CD14-positive monocyte (primary cell): Measurements from ENCODE around the gene PIGR. TPM values are rescaled to one million over a fixed set of nuclear protein-coding genes. Genes with fewer than 3 reads are reported as not detected.
A peak's percentile ranks its signal among the peaks of the same experiment; 100 is the strongest.

Experiments
- DNase-seq, 3 donors: peaks; one replicate each; pipeline ENCODE4 v3.0.0-alpha.2; 2011 to 2022
- H2AFZ ChIP-seq: 2 replicates; pipeline ENCODE4 v1.6.0; 2012; ENCODE audit warnings: mild to moderate bottlenecking, low read depth, low read length, inconsistent platforms; ENCODE audit not compliant: insufficient read depth, poor library complexity, severe bottlenecking
- H3K27ac ChIP-seq, 2 donors: 1 replicate in 1 of 2; 2 replicates in 1 of 2; pipeline ENCODE4 v1.5.1; 2012 to 2013; ENCODE audit warnings: low read length in 2 of 2, control low read depth in 1 of 2, inconsistent platforms in 1 of 2, low read depth in 1 of 2, mild to moderate bottlenecking in 1 of 2
- H3K27me3 ChIP-seq, 2 donors: one replicate each; pipeline versions ENCODE4 v1.6.0 to v1.6.1; 2011 to 2013; ENCODE audit warnings: low read length in 2 of 2; ENCODE audit not compliant: control insufficient read depth in 2 of 2, insufficient read depth in 2 of 2
- H3K36me3 ChIP-seq, 2 donors: replicated peaks in 1 of 2; 1 replicate in 1 of 2; 2 replicates in 1 of 2; pipeline versions ENCODE4 v1.5.1 to v1.6.1; 2012 to 2013; ENCODE audit warnings: low read length in 2 of 2, control low read depth in 1 of 2, inconsistent platforms in 1 of 2, mild to moderate bottlenecking in 1 of 2; ENCODE audit not compliant: insufficient read depth in 2 of 2, control insufficient read depth in 1 of 2
- H3K4me1 ChIP-seq, 2 donors: 1 replicate in 1 of 2; 2 replicates in 1 of 2; pipeline versions ENCODE4 v1.5.1 to v1.6.1; 2012 to 2013; ENCODE audit warnings: low read length in 2 of 2, control low read depth in 1 of 2, inconsistent platforms in 1 of 2, mild to moderate bottlenecking in 1 of 2, moderate library complexity in 1 of 2; ENCODE audit not compliant: insufficient read depth in 2 of 2, control insufficient read depth in 1 of 2
- H3K4me2 ChIP-seq: replicated peaks from 2 replicates; pipeline ENCODE3; 2012; ENCODE audit warnings: low read length, moderate library complexity, mild to moderate bottlenecking; ENCODE audit not compliant: poor library complexity, severe bottlenecking; ENCODE audit errors: extremely low read depth
- H3K4me3 ChIP-seq, 3 experiments: fragments of 200-600 bp in 1 of 3; sonication (generic) in 1 of 3; replicated peaks in 1 of 3; 1 replicate in 2 of 3; 2 replicates in 1 of 3; pipeline ENCODE4 v1.5.1; 2011 to 2013; ENCODE audit warnings: low read length in 3 of 3, mild to moderate bottlenecking in 3 of 3, control low read depth in 2 of 3, low read depth in 2 of 3, inconsistent platforms in 1 of 3, moderate library complexity in 1 of 3
- H3K79me2 ChIP-seq: 2 replicates; pipeline ENCODE4 v1.6.0; 2012; ENCODE audit warnings: mild to moderate bottlenecking, control low read depth, inconsistent platforms, low read length, moderate library complexity; ENCODE audit not compliant: insufficient read depth
- H3K9ac ChIP-seq: 2 replicates; pipeline ENCODE4 v1.6.0; 2017; ENCODE audit warnings: low read length, mild to moderate bottlenecking; ENCODE audit not compliant: insufficient read depth, poor library complexity, severe bottlenecking
- H3K9me3 ChIP-seq, 2 donors: replicated peaks in 1 of 2; 1 replicate in 1 of 2; 2 replicates in 1 of 2; pipeline versions ENCODE4 v1.5.1 to v1.6.1; 2012 to 2013; ENCODE audit warnings: low read length in 2 of 2, control low read depth in 1 of 2; ENCODE audit not compliant: control insufficient read depth in 1 of 2, insufficient read depth in 1 of 2
- H4K20me1 ChIP-seq: 2 replicates; pipeline ENCODE4 v1.6.0; 2012; ENCODE audit warnings: mild to moderate bottlenecking, low read length, control low read depth, moderate library complexity; ENCODE audit not compliant: insufficient read depth
- H3K27ac Mint-ChIP-seq, 7 donors: one replicate each; pipeline ENCODE4 v1.8.0; 2020; ENCODE audit warnings: mild to moderate bottlenecking in 7 of 7, mixed read lengths in 7 of 7, moderate library complexity in 6 of 7, inconsistent platforms in 2 of 7
- H3K27me3 Mint-ChIP-seq, 3 donors: one replicate each; pipeline ENCODE4 v1.8.0; 2021 to 2022; ENCODE audit warnings: low read depth in 3 of 3, mild to moderate bottlenecking in 3 of 3, mixed read lengths in 3 of 3, moderate library complexity in 3 of 3, inconsistent platforms in 1 of 3
- H3K36me3 Mint-ChIP-seq, 2 donors: one replicate each; pipeline ENCODE4 v1.8.0; 2020; ENCODE audit warnings: mixed read lengths in 2 of 2, inconsistent platforms in 1 of 2, mild to moderate bottlenecking in 1 of 2
- H3K4me1 Mint-ChIP-seq: one replicate; pipeline ENCODE4 v1.8.0; 2020; ENCODE audit warnings: mild to moderate bottlenecking, mixed read lengths
- H3K4me3 Mint-ChIP-seq, 2 donors: one replicate each; pipeline ENCODE4 v1.8.0; 2020; ENCODE audit warnings: mild to moderate bottlenecking in 2 of 2, mixed read lengths in 2 of 2, moderate library complexity in 1 of 2
- H3K9me3 Mint-ChIP-seq, 7 donors: one replicate each; pipeline ENCODE4 v1.8.0; 2020 to 2022; ENCODE audit warnings: mixed read lengths in 7 of 7, mild to moderate bottlenecking in 6 of 7, moderate library complexity in 6 of 7, inconsistent platforms in 2 of 7
- WGBS: methylation state at CpG from one replicate; pipeline ENCODE4 v1.1.5; 2013; ENCODE audit warnings: missing lambda C conversion rate; ENCODE audit not compliant: insufficient coverage; 5-methylcytosine and 5-hydroxymethylcytosine counted together
- intact Hi-C, 2 donors: fragments of 100-400 bp; cut with micrococcal nuclease; formaldehyde crosslinking; loops; one replicate each; pipeline versions ENCODE4 v1.15.0 to v1.15.1; 2023
- polyA plus RNA-seq, 3 donors: library from polyadenylated mRNA; depleted of rRNA in 1 of 3; unstranded in 2 of 3; stranded (reverse) in 1 of 3; fragments of 300-500 nt in 2 of 3; fragments of >200 nt in 1 of 3; fragmentation: Illumina TruSeq in 2 of 3; gene quantifications; 1 replicate in 2 of 3; 2 replicates in 1 of 3; pipeline ENCODE4 v1.2.3, GENCODE V29; 2012 to 2021
- TF ChIP-seq, protein P1 (sequence below): fragments of 200-600 bp; IDR thresholded peaks from one replicate; pipeline ENCODE4 v1.8.0; 2022; ENCODE audit warnings: antibody characterized with exemption, mild to moderate bottlenecking

The PIGR gene
- polyA plus RNA-seq, 3 donors, result 0.01 TPM; not detected in 2

- Mint-ChIP-seq H3K9me3 (peaks cover 9 to 28% (median 13%) of the 10 kb centered on the region in 7 donors), H3K36me3 (no peaks in the 10 kb centered on the region), H3K4me3 (no peak overlapping the region), H3K27me3 (peaks cover 2 to 7% (median 5%) of the 10 kb centered on the region in 3 donors), H3K4me1 (no peaks in the 10 kb centered on the region), H3K27ac (no peak overlapping the region)
- H3K4me3 ChIP-seq, result no peak overlapping the region
- no peaks in the 10 kb centered on the region for H3K4me1 ChIP-seq
- H3K79me2 ChIP-seq, result no peaks in the 10 kb centered on the region
- no peak overlapping the region for H3K4me2 ChIP-seq
- peaks cover 6 to 7% of the 10 kb centered on the region in 2 donors for H3K9me3 ChIP-seq
- WGBS, result no CpG with 5 or more reads among the region's 1 CpG
- no peak overlapping the region for H3K27ac ChIP-seq
- H3K9ac ChIP-seq, result no peak overlapping the region
- intact Hi-C loops, result no loop called here
- H3K27me3 ChIP-seq, result peaks cover 0 to 2% of the 10 kb centered on the region in 2 donors
- no peak overlapping the region for H2AFZ ChIP-seq
- DNase-seq, result no peak
- no peaks in the 10 kb centered on the region for H4K20me1 ChIP-seq
- H3K36me3 ChIP-seq, result no peaks in the 10 kb centered on the region
- TF ChIP-seq, protein P1, sequence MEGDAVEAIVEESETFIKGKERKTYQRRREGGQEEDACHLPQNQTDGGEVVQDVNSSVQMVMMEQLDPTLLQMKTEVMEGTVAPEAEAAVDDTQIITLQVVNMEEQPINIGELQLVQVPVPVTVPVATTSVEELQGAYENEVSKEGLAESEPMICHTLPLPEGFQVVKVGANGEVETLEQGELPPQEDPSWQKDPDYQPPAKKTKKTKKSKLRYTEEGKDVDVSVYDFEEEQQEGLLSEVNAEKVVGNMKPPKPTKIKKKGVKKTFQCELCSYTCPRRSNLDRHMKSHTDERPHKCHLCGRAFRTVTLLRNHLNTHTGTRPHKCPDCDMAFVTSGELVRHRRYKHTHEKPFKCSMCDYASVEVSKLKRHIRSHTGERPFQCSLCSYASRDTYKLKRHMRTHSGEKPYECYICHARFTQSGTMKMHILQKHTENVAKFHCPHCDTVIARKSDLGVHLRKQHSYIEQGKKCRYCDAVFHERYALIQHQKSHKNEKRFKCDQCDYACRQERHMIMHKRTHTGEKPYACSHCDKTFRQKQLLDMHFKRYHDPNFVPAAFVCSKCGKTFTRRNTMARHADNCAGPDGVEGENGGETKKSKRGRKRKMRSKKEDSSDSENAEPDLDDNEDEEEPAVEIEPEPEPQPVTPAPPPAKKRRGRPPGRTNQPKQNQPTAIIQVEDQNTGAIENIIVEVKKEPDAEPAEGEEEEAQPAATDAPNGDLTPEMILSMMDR, result no peak
Observed at GRCh38 chr1:206883160-206883559, 63.1 kb downstream of the PIGR start.

DNA sequence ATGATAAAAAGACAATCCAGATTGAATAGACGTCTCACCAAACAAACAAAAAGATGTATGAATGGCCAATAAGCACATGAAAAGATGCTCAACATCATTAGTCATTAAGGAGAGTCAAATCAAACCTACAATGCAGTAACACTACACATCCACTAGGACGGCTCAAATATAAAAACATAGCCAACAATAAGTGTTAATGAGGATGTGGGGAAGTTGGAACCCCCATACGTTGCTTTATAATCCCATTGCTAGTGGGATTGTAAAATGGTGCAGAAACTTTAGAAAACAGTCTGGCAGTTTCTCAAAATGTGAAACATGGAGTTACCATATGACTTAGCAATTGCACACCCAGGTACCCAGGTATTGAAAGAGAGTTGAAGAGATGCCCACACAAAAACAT, 63.7 kb downstream of the PIGR start:
- Histone ChIP-seq H3K9me3 (peaks cover 8 to 12% of the 10 kb centered on the region in 2 donors), H3K27me3 (peaks cover 0 to 2% of the 10 kb centered on the region in 2 donors), H3K4me3 (no peak overlapping the region), H3K9ac (no peak overlapping the region), H3K27ac (no peak overlapping the region), H2AFZ (no peak overlapping the region), H3K36me3 (no peaks in the 10 kb centered on the region), H3K4me1 (no peaks in the 10 kb centered on the region), H4K20me1 (no peaks in the 10 kb centered on the region), H3K79me2 (no peaks in the 10 kb centered on the region), H3K4me2 (no peak overlapping the region)
- H3K27ac Mint-ChIP-seq, result no peak overlapping the region
- H3K4me3 Mint-ChIP-seq, result no peak overlapping the region
- TF ChIP-seq, protein P1, result peak; percentile 52
- intact Hi-C loops, result no loop called here
- no peaks in the 10 kb centered on the region for H3K4me1 Mint-ChIP-seq
- WGBS, result no CpG with 5 or more reads among the region's 3 CpGs
- peaks cover 2 to 7% (median 5%) of the 10 kb centered on the region in 3 donors for H3K27me3 Mint-ChIP-seq
- peaks cover 10 to 34% (median 16%) of the 10 kb centered on the region in 7 donors for H3K9me3 Mint-ChIP-seq
- DNase-seq, result no peak
- H3K36me3 Mint-ChIP-seq, result no peaks in the 10 kb centered on the region
